Panc1 (cell line): ENCODE results near the gene CHRD. TPM values are rescaled to one million over a fixed set of nuclear protein-coding genes. Genes with fewer than 3 reads are reported as not detected.

Experiments
- ATAC-seq: fragments of 200-7000 bp; cut with Tn5 transposase; 2 replicates; pipeline ENCODE4 v1.9.1; 2020; ENCODE audit warnings: mild to moderate bottlenecking, moderate library complexity
- BruUV-seq: library from RNA; stranded (reverse); fragments of 400-500 nt; replicated peaks from 2 replicates; lab custom pipeline; 2021; lab: Mats Ljungman, UMichigan
- CTCF ChIA-PET: fragments of 300-600 bp; sonication (Branson Sonifier 250); formaldehyde crosslinking; loops from one replicate; lab custom pipeline; 2022; ENCODE audit warnings: antibody characterized with exemption; lab: Charles Lee
- POLR2A ChIA-PET: fragments of 300-600 bp; sonication (Branson Sonifier 250); formaldehyde crosslinking; loops from one replicate; lab custom pipeline; 2022; ENCODE audit warnings: antibody characterized with exemption; lab: Charles Lee
- DNase-seq: peaks from one replicate; pipeline ENCODE4 v3.0.0-alpha.2; 2010; ENCODE audit warnings: low read depth, low spot score
- H3K27ac ChIP-seq: 2 replicates; pipeline ENCODE4 v1.5.1; 2011; ENCODE audit warnings: mild to moderate bottlenecking, low read length, inconsistent platforms
- H3K27me3 ChIP-seq: fragments of 200-500 bp; sonication (Bioruptor generic); 2 replicates; pipeline ENCODE4 v1.6.0; 2014; ENCODE audit warnings: low read length, inconsistent platforms; ENCODE audit not compliant: control insufficient read depth, insufficient read depth
- H3K36me3 ChIP-seq: fragments of 200-500 bp; sonication (Bioruptor generic); 2 replicates; pipeline ENCODE4 v1.5.1; 2014; ENCODE audit warnings: inconsistent platforms, mild to moderate bottlenecking, low read length, moderate library complexity; ENCODE audit not compliant: control insufficient read depth, insufficient read depth
- H3K4me1 ChIP-seq: 2 replicates; pipeline ENCODE4 v1.5.1; 2011; ENCODE audit warnings: inconsistent platforms, mild to moderate bottlenecking, low read length, moderate library complexity; ENCODE audit not compliant: control insufficient read depth, insufficient read depth
- H3K4me3 ChIP-seq, 2 experiments: 2 replicates each; pipeline ENCODE4 v1.5.1; 2011 to 2012; ENCODE audit warnings: low read depth in 2 of 2, low read length in 2 of 2, mild to moderate bottlenecking in 2 of 2, inconsistent platforms in 1 of 2, moderate library complexity in 1 of 2
- H3K9me3 ChIP-seq: fragments of 200-500 bp; sonication (Bioruptor generic); 2 replicates; pipeline ENCODE4 v1.5.1; 2014; ENCODE audit warnings: low read depth, mild to moderate bottlenecking, inconsistent platforms, low read length, moderate library complexity; ENCODE audit not compliant: control insufficient read depth, insufficient read depth
- POLR2AphosphoS5 ChIP-seq: IDR thresholded peaks from 2 replicates; pipeline ENCODE4 v1.6.1; 2012; ENCODE audit warnings: mild to moderate bottlenecking, low read depth, low read length, moderate library complexity
- SIN3A ChIP-seq: IDR thresholded peaks from 2 replicates; pipeline ENCODE4 v1.6.1; 2012; ENCODE audit warnings: low read depth, mild to moderate bottlenecking, low read length, moderate library complexity, borderline replicate concordance; ENCODE audit not compliant: insufficient read depth
- TCF7L2 ChIP-seq: IDR thresholded peaks from 2 replicates; pipeline ENCODE4 v1.6.1; 2011; ENCODE audit warnings: mild to moderate bottlenecking, low read depth, low read length, inconsistent platforms
- in situ Hi-C: cut with HindIII; loops from 2 replicates; pipeline ENCODE4 v1.10.0; 2016; ENCODE audit warnings: low sequenced_read_pairs, low pct_unique_long_range_greater_than_20kb
- intact Hi-C: fragments of 100-400 bp; cut with micrococcal nuclease; formaldehyde crosslinking; loops from one replicate; pipeline ENCODE4 v1.10.0; 2022; ENCODE audit not compliant: unreplicated experiment
- total RNA-seq: library from RNA; stranded (reverse); gene quantifications from one replicate; pipeline ENCODE4 v1.2.1, GENCODE V29; 2021; ENCODE audit not compliant: unreplicated experiment
- TF ChIP-seq, protein P1 (sequence below): fragments of 450-650 bp; IDR thresholded peaks from 2 replicates; pipeline ENCODE4 v1.5.1; 2017; ENCODE audit warnings: mild to moderate bottlenecking
- TF ChIP-seq, protein P2 (sequence below), 2 experiments: IDR thresholded peaks; 2 replicates each; pipeline ENCODE4 v1.6.1; 2011 to 2012; ENCODE audit warnings: low read depth in 2 of 2, control low read depth in 1 of 2, low read length in 1 of 2, mild to moderate bottlenecking in 1 of 2, moderate library complexity in 1 of 2; ENCODE audit not compliant: insufficient read depth in 1 of 2

CHRD gene
- total RNA-seq, 1 experiment from 2014 or later, result 1.4 TPM

DNA sequence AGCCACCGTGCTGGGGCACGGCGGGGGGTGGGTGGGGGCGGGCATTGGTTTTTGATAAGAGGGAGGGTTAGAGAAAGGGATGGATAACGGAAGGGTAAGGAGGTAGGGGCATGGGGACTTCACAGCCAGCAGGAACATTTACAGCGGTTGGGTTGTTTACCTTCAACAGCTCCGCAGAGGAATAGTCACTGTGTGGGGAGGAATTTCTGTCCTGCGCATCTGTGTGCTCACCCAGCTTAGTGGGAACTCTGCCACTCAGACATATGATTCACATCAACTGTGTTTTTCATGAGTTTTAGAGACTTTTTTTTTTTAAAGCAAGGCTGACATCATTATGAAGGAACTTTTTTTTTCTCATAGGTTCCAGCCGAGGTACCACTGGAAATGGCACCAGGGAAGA lies 19.6 kb downstream of the CHRD start:
- no peak for ATAC-seq
- POLR2A ChIA-PET, result no interaction called here
- Histone ChIP-seq H3K36me3 (no peaks in the 10 kb centered on the region), H3K4me1 (no peaks in the 10 kb centered on the region), H3K9me3 (no peaks in the 10 kb centered on the region), H3K27me3 (peaks cover 4% of the 10 kb centered on the region; the same call in 1 of the 2 replicates), H3K27ac (no peak overlapping the region), H3K4me3 (no peak overlapping the region)
- no TSS peak for BruUV-seq
- intact Hi-C loops, result no loop called here
- in situ Hi-C loops, result no loop called here
- TF ChIP-seq, protein P1, sequence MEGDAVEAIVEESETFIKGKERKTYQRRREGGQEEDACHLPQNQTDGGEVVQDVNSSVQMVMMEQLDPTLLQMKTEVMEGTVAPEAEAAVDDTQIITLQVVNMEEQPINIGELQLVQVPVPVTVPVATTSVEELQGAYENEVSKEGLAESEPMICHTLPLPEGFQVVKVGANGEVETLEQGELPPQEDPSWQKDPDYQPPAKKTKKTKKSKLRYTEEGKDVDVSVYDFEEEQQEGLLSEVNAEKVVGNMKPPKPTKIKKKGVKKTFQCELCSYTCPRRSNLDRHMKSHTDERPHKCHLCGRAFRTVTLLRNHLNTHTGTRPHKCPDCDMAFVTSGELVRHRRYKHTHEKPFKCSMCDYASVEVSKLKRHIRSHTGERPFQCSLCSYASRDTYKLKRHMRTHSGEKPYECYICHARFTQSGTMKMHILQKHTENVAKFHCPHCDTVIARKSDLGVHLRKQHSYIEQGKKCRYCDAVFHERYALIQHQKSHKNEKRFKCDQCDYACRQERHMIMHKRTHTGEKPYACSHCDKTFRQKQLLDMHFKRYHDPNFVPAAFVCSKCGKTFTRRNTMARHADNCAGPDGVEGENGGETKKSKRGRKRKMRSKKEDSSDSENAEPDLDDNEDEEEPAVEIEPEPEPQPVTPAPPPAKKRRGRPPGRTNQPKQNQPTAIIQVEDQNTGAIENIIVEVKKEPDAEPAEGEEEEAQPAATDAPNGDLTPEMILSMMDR, result no peak
- TF ChIP-seq POLR2AphosphoS5 (no peak), SIN3A (no peak), TCF7L2 (no peak)
- TF ChIP-seq, protein P2, sequence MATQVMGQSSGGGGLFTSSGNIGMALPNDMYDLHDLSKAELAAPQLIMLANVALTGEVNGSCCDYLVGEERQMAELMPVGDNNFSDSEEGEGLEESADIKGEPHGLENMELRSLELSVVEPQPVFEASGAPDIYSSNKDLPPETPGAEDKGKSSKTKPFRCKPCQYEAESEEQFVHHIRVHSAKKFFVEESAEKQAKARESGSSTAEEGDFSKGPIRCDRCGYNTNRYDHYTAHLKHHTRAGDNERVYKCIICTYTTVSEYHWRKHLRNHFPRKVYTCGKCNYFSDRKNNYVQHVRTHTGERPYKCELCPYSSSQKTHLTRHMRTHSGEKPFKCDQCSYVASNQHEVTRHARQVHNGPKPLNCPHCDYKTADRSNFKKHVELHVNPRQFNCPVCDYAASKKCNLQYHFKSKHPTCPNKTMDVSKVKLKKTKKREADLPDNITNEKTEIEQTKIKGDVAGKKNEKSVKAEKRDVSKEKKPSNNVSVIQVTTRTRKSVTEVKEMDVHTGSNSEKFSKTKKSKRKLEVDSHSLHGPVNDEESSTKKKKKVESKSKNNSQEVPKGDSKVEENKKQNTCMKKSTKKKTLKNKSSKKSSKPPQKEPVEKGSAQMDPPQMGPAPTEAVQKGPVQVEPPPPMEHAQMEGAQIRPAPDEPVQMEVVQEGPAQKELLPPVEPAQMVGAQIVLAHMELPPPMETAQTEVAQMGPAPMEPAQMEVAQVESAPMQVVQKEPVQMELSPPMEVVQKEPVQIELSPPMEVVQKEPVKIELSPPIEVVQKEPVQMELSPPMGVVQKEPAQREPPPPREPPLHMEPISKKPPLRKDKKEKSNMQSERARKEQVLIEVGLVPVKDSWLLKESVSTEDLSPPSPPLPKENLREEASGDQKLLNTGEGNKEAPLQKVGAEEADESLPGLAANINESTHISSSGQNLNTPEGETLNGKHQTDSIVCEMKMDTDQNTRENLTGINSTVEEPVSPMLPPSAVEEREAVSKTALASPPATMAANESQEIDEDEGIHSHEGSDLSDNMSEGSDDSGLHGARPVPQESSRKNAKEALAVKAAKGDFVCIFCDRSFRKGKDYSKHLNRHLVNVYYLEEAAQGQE (IDR thresholded peaks at IDR 0.05; ENCODE audit: insufficient read depth in 1 of 2, low read depth in 2 of 2, low read length in 1 of 2), result no peak
- CTCF ChIA-PET, result no interaction called here
- DNase-seq, result no peak

DNA sequence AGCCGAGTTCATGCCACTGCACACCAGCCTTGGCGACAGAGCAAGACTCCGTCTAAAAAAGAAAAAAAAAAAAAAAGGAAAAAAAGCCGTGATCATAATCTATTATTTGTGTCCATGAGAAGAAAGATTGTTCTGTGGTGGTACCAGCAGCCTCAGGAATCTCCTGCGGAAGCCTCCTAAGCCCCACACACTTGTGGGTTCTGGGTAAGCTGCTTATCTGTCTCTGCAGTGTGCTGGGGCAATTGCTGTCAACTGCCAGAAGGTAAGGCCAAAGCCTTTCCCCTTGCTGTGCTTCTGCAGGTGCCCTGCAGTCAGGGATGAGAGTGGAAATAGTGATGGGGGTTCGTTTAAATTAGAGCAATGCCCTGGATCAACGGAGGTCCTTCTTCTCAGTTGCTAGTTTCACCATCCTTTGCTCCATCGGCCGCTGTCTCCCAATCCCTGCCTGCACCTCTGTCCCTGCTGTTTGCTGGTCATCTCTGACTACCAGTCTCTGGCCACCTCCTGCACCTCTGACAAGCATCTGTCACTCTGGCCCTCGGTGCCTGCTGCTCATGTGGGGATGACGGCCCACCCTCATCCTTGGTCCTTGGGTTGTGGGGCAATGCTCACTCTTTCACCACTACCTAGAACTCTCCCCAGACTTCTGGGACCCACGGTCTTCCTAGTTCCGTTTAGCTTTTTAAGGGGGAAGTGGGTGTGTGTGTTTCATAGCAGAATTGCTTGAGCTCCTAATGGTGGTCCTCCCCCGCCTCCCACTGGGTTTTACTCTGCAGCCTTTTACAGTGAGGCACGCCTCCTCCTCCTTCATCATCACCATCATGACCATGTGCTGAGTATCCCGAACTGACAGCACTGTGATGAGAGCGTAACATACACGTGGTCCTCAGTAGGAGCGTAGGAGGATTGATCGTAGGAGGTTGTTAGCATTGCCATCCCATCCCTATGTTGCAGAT lies 25.5 kb downstream of the CHRD start:
- POLR2A ChIA-PET, result no interaction called here
- no TSS peak for BruUV-seq
- Histone ChIP-seq H3K36me3 (no peaks in the 10 kb centered on the region), H3K4me3 (no peak overlapping the region), H3K27ac (no peak overlapping the region), H3K27me3 (peaks cover 2% of the 10 kb centered on the region; the same call in 1 of the 2 replicates), H3K9me3 (no peaks in the 10 kb centered on the region), H3K4me1 (no peaks in the 10 kb centered on the region)
- peak; percentile 23; the same call in 1 of the 2 replicates for ATAC-seq
- TF ChIP-seq POLR2AphosphoS5 (no peak), TCF7L2 (no peak), SIN3A (no peak)
- TF ChIP-seq, protein P2 (IDR thresholded peaks at IDR 0.05; ENCODE audit: insufficient read depth in 1 of 2, low read depth in 2 of 2, low read length in 1 of 2), result no peak
- TF ChIP-seq, protein P1, result no peak
- intact Hi-C loops (no loop called here), in situ Hi-C loops (no loop called here)
- no peak for DNase-seq
- CTCF ChIA-PET, result no interaction called here
